ENCODE results near the gene KCNK2.

DNA sequence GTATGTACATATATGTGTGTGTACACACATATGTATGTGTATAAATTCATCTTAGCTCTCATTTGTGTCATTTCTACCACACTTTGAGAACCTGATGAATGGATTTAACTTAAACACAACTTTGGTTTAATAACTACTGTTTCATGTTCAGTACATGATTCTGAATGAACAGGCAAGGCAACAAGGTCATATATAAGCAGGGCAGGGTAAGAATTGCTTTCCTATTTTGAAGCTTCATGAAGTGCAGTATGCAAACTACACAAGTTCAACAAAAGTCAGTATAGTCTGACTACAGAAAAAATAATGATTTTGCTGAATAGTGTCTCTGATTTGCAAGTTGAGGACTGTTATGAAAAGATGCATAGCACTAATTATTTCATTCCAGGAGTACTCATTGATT, 127.6 kb downstream of the KCNK2 start:
- TF ChIP-seq, protein P1, sequence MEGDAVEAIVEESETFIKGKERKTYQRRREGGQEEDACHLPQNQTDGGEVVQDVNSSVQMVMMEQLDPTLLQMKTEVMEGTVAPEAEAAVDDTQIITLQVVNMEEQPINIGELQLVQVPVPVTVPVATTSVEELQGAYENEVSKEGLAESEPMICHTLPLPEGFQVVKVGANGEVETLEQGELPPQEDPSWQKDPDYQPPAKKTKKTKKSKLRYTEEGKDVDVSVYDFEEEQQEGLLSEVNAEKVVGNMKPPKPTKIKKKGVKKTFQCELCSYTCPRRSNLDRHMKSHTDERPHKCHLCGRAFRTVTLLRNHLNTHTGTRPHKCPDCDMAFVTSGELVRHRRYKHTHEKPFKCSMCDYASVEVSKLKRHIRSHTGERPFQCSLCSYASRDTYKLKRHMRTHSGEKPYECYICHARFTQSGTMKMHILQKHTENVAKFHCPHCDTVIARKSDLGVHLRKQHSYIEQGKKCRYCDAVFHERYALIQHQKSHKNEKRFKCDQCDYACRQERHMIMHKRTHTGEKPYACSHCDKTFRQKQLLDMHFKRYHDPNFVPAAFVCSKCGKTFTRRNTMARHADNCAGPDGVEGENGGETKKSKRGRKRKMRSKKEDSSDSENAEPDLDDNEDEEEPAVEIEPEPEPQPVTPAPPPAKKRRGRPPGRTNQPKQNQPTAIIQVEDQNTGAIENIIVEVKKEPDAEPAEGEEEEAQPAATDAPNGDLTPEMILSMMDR (IDR thresholded peaks at IDR 0.05; ENCODE audit: low read depth, low read length, poor library complexity, severe bottlenecking) = no peak
- TF ChIP-seq EZH2phosphoT487 (IDR thresholded peaks at IDR 0.05; ENCODE audit: borderline replicate concordance, low read length) = no peak
